Erythroblast (primary cell): ENCODE measurements around the gene KCP.
"Not testable (repeated sequence)": the region's sequence is repeated elsewhere in the genome, so short reads cannot be mapped to it uniquely, and the experiment has no call there.

Source experiments
- DNase-seq, 2 experiments: peaks; one replicate each; lab custom pipeline; 2025; lab: John Stamatoyannopoulos, UW
- GATA1 ChIP-seq: IDR thresholded peaks from 2 replicates; pipeline ENCODE4 v1.6.1; 2011; ENCODE audit warnings: low read depth, mild to moderate bottlenecking, control low read depth, low read length, moderate library complexity
- POLR2A ChIP-seq: IDR thresholded peaks from 2 replicates; pipeline ENCODE4 v1.6.1; 2011; ENCODE audit warnings: mild to moderate bottlenecking, low read length

The KCP gene

DNA sequence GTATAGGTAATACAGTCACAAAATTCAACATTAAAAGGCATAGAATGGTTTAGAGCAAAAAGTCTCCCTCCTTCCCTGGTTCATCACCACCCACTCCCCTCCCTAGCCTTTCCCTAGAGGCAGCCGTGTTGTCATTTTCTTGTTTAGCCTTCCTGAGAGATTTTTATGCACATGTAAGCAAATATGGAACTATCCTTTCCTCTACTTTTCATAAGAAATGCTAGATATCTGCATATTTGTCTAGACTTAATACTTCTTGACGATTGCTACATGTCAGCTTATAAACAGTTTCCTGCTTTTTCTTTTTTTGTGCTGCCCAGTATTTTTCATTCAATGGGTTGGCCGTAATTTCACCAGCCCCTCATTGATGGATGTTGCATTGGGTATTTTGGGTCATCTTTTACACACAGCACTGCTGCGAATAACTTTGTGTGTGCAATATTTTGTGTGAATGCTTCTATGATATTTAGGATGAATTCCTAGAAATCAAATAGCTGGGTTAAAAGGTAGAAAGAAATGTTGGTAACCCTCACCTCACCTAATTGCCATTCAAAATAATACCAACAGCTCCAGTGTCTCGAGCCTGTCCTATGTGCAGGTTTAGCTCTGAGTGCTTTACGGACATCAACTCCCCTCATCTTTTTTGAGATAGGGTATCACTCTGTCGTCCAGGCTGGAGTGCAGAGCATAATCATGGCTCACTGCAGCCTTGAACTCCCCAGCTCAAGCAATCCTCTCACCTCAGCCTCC, 34.2 kb upstream of the KCP start:
- DNase-seq, result no peak
- TF ChIP-seq GATA1, result no peak
- no peak for TF ChIP-seq POLR2A

DNA sequence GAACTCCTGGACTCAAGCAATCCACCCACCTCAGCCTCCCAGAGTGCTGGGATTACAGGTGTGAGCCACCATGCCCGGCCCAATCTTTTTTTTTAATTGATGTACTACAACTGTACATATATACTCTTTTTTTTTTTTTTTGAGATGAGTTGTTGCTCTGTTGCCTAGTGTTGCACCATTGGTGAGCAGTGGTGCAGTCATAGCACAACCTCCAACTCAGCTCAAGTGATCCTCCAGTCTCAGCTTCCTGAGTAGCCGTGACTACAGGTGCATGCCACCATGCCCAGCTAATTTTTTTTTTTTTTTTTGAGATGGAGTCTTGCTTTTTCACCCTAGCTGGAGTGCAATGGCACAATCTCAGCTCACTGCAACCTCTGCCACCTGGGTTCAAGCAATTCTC, 32.7 kb upstream of the KCP start:
- DNase-seq, result not testable (repeated sequence)

DNA sequence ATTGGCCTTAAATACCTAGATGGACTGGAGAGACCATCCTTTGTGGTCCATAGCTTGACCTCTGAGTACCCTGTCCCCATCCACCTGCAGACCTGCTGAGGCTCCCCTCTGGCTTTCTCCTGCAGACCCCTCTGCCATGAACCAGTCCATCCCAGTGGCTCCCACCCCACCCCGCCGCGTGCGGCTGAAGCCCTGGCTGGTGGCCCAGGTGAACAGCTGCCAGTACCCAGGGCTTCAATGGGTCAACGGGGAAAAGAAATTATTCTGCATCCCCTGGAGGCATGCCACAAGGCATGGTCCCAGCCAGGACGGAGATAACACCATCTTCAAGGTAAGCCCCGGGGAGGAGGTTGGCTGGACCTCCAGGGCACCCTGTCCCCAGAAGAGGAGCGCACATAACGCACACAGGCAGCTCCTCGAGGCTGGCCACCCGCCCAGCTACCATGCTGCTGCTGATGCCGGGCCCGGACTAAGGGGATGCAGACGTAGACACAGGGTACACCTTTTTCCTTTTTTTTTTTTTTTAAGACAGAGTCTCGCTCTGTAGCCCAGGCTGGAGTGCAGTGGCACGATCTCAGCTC, 31.5 kb upstream of the KCP start:
- no peak for TF ChIP-seq GATA1
- TF ChIP-seq POLR2A, result no peak
- no peak for DNase-seq

DNA sequence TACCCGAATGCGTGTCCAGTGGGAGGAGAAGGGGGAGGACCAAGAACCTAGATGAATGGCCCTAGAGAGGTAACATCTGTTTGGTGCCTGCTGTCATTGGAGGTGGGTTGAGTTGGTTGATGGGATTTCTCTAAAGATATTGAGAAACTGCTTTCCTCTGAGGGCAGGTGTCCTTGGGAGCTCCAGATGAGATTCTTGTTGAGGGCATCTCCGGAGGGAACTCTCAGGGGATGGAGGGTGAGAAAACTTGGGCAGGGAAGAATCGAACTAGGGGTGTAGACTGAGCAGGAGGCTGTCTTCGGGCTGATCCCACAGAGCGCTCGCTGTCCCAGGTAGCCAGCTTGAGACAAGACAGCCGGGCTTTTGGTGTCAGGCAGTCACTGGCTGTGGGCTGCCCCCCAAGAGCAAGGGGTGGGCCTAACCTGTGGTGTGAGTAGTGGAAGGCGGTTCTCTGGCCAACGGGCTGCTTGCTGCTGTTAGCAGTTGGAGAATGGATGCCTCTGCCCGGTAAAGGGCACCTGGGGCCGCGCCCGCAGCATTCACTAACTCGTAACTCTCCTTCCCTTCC, 30.9 kb upstream of the KCP start:
- TF ChIP-seq POLR2A (no peak), GATA1 (no peak)
- DNase-seq, result no peak

DNA sequence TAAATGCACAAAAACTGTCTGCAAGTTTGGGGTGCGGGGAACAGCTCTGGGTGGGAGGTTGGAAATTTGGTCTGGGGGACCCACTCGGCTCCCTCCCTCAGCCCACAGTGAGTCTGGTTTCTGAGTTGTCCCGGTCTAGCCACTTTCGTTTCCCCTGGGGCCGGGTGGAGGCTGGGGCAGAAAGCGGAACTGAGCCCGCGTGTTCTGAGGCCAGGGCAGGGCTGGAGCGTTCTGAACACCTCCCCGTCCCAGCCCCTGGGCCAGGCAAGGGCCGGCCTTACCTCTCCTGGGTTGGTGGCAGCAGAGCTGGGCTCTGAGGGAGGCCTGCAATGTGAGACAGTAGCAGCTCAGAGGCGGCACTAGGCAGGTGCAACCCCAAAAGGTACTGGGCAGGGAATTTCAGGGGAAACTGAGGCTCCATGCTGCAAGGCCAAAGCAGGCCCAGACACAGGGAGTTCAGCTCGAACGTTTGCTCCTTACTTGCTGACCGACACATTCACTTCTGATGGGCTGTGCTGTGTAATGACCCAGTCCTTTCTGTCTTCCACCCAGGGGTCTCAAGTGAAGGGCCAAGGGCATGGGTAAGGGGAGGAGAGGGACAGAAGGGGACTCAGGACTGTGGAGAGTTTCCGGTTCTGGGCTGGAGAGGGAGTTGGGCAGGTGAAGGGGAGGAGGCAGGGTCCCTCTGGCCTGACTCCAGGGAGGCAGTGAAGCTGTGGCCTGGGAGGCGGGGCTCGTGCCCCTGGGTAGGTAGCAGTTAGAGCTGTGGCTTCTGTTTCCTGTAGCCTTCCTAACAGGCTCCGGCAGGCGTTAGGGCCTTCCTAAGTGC, 30.2 kb upstream of the KCP start:
- TF ChIP-seq GATA1, result no peak
- TF ChIP-seq POLR2A, result no peak
- DNase-seq, result no peak

DNA sequence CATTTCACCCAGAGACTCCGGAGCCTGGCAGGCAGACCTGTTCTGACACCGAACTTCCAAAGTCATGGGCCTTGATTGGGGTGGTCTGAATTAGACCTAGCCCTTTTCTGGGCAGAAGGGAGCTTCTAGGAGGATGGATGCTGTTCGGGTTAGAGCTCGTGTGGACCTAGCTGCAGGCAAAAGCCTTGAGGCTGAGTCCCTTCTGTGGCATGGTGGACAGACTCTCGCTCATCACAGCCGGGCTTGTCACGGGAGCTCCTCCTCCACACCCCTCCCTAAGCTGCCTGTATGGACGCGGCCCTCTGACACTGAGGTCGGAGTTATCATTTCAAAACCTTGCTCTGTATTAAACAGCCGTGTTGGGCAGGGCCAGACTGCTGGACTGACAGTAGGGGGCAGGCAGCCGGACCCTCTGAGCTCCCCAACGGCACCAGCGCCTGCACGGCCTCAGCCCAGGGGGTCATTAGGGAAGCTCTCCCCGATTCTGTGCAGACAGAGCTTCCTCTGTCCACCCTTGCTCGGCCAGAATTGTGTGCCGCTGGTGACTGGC, 29.4 kb upstream of the KCP start:
- DNase-seq, result no peak
- TF ChIP-seq POLR2A (no peak), GATA1 (no peak)

DNA sequence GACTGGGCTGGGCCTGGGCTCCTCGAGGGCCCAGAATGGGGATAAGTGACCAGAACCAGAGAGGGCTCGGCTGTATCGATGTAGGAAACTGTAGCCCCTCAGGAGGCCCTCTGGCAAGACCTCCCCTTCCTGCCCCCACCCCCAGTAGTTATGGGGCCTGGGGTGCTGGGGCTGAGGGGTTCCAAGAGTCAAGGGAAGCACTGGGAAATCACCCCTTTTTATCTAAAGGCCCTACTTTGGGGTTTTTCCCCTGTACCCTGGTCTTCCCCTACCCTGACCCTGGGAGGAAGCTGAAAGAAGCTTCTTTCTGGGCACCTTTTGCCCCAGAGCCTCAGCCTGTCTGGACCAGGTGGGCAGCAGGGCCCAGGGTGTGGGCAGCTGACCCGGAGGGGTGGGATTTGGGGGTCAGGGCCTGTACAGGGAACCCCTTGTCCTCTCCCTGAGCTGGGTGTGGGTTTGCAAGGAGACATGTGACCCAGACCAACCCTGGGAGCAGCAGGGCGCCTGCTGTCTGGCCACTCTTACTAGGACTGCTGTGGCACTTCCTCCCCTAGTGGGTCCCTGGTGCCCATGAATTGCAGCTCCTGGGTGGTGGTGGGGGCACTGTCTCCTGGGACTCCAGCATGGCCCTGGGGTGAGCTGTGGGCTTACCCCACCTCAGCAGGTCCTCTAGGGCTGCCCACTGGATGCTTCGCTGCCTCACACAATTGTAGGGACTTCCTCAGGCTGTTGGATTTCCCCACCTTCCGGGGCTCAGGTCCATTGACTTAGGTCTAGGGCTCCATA, 28.8 kb upstream of the KCP start:
- DNase-seq, result no peak
- TF ChIP-seq GATA1, result no peak

DNA sequence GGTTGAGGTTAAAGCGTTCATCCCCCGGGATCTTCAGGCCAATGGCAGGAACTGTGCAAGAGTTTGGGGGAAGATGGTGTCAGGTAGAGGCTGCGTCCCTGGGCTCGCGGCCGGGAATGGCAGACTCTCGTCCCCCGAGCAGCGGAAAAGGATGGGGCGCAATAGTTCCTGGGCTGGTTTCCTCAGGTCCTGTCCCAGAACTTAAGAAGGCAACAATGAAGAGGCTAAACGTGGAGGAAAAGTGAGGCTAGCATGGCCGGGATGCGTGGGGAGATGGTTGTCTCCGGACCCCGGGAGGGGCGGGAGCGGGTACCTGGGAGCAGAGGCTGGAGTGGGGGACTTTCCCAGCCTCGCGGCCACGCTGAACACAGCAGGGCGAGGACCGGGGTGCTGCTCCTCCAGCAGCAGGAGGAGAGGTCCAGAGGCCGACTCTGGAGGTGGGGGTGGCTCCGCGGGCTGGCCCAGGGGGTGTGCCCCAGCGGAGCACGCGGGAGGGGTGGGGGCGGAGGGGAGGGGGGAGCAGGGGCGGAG, 28.1 kb upstream of the KCP start:
- no peak for TF ChIP-seq GATA1
- TF ChIP-seq POLR2A, result no peak

DNA sequence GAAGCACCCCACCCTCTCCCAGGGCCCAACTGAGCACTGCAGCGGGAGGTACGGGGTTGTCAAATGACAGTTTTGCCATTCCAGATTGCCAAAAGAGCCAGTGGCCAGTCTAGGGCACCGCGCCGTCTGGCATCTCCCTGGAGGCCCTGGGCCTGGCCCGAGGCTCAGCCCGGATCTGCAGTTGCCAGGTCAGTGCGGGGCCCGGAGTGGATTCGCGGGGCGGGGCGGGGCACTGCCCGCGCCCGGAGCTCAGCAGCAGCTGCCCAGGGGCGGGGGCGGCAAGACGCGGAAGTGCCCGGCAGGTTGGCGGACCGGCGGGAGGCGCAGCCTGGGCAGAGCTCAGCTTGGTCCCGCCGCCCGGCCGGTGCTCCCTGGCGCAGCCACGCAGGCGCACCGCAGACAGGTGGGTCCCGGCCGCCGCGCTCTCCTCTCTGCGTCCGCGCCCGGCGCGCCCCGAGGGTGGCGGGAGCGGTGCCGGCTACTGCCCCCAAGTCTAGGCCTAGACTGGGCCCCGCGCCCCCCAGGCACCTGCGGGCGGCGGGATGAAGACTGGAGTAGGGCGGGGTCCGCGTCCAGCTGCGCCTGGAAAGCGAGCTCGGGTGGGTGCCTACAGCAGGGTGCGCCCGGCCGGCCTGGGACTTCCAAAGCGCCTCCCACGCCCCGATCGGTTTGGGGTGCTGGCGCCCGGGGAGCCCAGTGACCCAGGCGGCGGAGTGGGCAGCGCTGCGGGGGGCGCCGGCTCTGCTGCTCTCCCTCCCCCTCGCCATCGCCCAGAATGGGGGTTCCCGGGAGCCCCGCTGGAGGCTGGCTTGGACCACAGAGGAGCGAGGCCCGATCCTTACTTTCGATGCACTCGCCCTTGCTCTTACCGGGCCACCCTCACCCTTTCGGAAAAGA, 27.4 kb upstream of the KCP start, which contains the start of gene IRF5:
Gene IRF5 (plus strand): TSS at position 281 of the 897 bp plus-strand sequence. CDS start 4,155 bp downstream, outside the sequence.
- TF ChIP-seq POLR2A (no peak), GATA1 (no peak)
- no peak for DNase-seq

More for the DNA sequence above, 28.1 kb upstream of the KCP start:
- no peak for DNase-seq

DNA sequence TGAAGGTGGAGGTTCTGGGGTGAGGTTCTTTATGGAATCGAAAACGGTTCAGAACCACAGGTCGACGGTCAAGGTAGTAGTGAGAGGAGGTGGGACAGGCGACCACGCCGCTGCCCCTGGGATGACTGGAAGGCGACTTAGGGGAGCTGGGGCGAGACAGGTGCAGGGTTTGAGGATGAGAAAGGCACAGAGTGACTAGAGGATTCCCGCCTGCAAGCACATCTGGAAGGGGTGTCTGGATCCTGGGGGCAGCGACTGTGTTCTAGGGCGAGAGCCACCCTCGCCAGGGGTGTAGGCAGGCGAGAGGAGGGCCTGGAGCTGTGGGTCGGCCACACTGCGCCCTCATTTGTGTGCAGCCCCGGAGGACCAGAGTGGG, 26.8 kb upstream of the KCP start:
- no peak for DNase-seq
- no peak for TF ChIP-seq GATA1
- TF ChIP-seq POLR2A, result no peak

DNA sequence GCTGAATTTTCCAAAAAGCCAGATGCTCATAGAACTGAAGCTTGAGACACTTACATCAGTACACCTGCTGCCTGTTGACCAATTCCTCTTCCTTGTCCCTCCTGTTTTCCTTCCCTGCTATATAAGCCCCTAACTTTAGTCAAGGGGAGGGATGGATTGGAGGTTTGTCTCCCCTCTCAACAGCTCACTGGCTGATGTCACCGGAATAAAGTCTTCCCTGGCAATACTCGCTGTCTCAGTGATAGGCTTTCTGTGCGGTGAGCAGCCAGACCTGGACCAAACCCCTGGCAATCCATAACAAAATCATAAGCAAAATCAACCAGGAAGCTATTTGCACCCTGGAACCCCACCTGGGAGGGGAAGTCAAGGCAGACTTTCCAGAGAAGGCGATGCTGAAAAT, 26.3 kb upstream of the KCP start:
- DNase-seq, result no peak
- TF ChIP-seq GATA1, result no peak
- no peak for TF ChIP-seq POLR2A

DNA sequence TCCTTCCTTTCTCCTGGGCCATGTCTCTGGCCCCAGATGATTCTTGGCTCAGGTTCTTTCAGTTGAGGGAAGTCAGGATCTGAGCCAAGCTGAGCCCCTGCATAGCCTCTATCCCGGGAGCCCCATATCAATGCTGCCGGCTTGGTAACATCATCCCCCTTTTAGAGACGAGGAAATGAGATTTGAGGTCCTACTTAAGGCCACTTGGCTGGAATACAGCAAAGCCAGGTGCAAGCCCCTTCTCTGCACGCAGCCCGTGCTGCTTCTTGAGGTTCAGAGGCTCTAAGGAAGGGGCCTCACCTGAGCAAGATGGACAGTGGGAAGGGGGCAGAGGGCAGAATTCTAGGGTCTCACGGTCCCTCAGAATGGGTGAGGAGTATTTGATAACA, 24.8 kb upstream of the KCP start:
- no peak for DNase-seq
- TF ChIP-seq GATA1 (no peak), POLR2A (no peak)
